ENCODE results near the gene FBXL19.

Gene FBXL19

GRCh38 chr16:30956601-30957455, 33.5 kb downstream of the FBXL19 start:
- peak overlapping the region; percentile 72 to 86 for H3K4me3 ChIP-seq (replicated peaks in 1 of 2; ENCODE audit: low read depth in 2 of 2, low read length in 2 of 2)
- TF ChIP-seq CTCF (IDR thresholded peaks at IDR 0.05; ENCODE audit: low read depth, low read length) = peak; percentile 5
- DNase-seq (ENCODE audit: low read depth in 2 of 2) = peak; percentile 91 to 92

- peak within 1 kb of the TSS; percentile 78 to 86 for H3K4me3 ChIP-seq (replicated peaks in 1 of 2; ENCODE audit: low read depth in 2 of 2, low read length in 2 of 2)
- peak; percentile 98 to 99 for DNase-seq (ENCODE audit: low read depth in 2 of 2)
- TF ChIP-seq CTCF (IDR thresholded peaks at IDR 0.05; ENCODE audit: low read depth, low read length) = no peak
Observed at GRCh38 chr16:30957456-30958174, 34.2 kb downstream of the FBXL19 start, which contains the start of gene SETD1A. TSS of gene SETD1A (plus strand) at chr16:30957754. CDS start at chr16:30958732, 978 bp downstream.

DNA sequence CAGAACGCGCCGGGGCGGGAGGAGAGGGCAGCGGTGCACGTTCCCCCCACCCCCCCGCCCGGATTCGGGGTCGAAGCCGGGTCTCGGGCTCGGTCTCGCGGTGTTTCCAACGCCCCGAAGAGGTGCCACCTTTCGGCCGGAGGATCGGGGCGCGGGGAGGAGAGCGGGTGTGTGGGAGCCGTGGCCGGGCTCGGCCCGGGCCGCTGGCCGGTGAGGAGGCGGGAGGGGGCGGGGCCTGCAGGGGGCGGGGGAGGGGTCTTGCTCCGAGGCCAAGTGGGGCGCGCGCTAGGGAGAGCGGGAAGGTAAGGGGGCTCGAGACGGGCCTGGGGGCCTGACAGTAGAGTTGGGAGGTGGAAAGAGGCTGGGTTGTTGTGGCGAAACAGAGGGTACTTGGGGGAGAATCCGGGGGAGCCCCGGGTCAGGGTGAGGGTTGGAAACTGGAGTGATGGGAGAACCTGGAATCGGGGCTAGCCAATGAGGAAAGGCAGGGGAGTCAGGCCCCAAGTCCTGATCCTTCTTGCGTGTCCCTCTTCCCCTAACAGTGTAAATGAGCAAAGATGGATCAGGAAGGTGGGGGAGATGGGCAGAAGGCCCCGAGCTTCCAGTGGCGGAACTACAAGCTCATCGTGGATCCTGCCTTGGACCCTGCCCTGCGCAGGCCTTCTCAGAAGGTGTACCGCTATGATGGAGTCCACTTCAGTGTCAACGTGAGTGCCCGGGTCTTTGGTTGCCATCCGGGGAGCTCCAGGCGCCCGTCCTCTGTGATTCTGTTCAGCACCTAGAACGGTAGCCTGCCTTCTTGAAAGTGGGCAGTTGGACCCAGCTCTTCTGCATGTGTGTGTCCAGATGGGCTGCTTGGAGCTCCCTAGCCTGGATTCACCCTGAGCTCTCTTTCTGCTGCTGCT, 35.1 kb downstream of the FBXL19 start:
- peak overlapping the region; percentile 78 to 86 for H3K4me3 ChIP-seq (replicated peaks in 1 of 2; ENCODE audit: low read depth in 2 of 2, low read length in 2 of 2)
- TF ChIP-seq CTCF (IDR thresholded peaks at IDR 0.05; ENCODE audit: low read depth, low read length) = no peak
- DNase-seq (ENCODE audit: low read depth in 2 of 2) = peak; percentile 42 to 61

DNA sequence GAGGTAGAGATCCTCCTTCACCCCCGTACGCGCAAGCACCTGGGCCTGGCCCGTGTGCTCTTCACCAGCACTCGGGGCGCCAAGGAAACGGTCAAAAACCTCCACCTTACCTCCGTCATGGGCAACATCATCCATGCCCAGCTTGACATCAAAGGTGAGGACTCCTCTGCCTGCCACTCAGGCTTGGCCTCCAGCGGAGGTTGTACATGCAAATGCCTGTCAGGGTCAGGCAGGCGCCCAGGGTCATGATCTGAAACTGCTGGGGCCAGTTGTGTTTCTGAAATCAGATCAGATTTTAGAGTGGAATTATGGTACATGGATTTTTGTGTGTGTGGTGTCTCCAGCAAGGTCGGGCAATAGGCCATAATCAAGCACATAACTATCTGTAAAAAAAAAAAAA, 38.0 kb downstream of the FBXL19 start:
- no peak for TF ChIP-seq CTCF (IDR thresholded peaks at IDR 0.05; ENCODE audit: low read depth, low read length)
- DNase-seq (ENCODE audit: low read depth in 2 of 2) = no peak
- H3K4me3 ChIP-seq (replicated peaks in 1 of 2; ENCODE audit: low read depth in 2 of 2, low read length in 2 of 2) = no peak overlapping the region

- no peak overlapping the region for H3K4me3 ChIP-seq (replicated peaks in 1 of 2; ENCODE audit: low read depth in 2 of 2, low read length in 2 of 2)
- no peak for TF ChIP-seq CTCF (IDR thresholded peaks at IDR 0.05; ENCODE audit: low read depth, low read length)
Observed at GRCh38 chr16:30963925-30964511, 40.6 kb downstream of the FBXL19 start.

More at GRCh38 chr16:30963925-30964511, 40.6 kb downstream of the FBXL19 start:
- no peak for DNase-seq (ENCODE audit: low read depth in 2 of 2)

Measured in cardiac fibroblast (primary cell).